Fibroblast of mammary gland (primary cell): Measurements from ENCODE around the gene PRKCZ.
A peak's percentile ranks its signal among the peaks of the same experiment; 100 is the strongest.

Source experiments
- DNase-seq: peaks from one replicate; pipeline ENCODE4 v3.0.0-alpha.2; 2010; ENCODE audit warnings: low read depth
- H3K4me3 ChIP-seq: 2 replicates; pipeline ENCODE4 v1.5.1; 2011; ENCODE audit warnings: low read depth, mild to moderate bottlenecking, low read length, moderate library complexity; ENCODE audit not compliant: control insufficient read depth
- TF ChIP-seq, protein P1 (sequence below): conservative IDR thresholded peaks from 2 replicates; pipeline ENCODE4 v1.5.1; 2011; ENCODE audit warnings: low read depth, low read length, inconsistent platforms; ENCODE audit not compliant: control insufficient read depth, insufficient read depth

Gene PRKCZ

DNA sequence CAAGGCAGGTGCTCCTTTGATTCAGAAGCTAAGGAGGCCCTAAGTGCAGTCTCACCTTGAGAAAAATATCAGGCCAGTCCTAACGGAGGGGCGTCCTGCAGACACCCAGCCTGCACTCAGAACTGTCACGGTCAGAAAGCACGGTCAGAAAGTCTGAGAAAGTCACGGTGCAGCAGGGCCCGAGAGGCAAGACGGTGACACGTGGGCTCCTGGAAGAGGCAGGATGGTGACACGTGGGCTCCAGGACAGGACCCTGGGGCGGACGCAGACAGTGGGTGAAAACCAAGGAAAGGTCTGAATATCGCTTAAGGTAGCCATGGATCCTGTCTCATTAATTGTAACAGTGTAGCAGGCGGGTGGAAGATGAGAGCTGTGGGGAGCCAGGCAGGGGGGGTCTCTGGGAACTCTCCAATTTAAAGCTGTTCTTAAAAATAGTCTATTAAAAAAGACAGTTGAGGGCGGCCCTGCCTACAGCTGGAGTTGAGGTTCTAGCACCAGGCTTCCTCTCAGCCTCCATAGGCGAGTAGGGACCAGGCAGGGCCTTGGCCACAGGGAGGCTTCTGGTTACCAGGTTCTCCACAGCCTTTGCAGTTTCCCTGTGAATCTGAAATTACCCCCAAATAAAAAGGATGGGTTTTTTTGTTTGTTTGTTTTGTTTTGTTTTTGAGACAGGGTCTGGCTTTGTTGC is 79.2 kb downstream of the PRKCZ start:
- no peak for DNase-seq

DNA sequence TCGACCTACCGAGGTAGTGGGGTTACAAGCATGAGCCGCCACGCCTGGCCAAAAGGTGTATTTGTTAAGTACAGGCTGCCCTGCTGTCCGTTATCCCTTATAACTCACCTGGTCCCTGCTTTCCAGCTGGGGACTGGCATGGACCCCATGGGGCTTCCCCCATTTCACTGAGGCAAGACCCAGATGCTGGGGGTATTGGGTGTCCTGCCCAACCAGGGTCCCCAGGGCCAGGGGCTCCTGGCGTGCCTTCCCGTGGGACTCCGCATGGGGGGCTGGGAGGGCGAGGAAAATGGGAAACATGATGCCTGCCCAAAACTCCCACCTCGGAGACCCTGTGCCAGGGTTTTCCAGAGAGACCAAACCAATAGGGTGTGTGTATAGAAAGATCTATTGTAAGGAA is 79.9 kb downstream of the PRKCZ start:
- H3K4me3 ChIP-seq: no peak overlapping the region
- no peak for DNase-seq
- TF ChIP-seq, protein P1, sequence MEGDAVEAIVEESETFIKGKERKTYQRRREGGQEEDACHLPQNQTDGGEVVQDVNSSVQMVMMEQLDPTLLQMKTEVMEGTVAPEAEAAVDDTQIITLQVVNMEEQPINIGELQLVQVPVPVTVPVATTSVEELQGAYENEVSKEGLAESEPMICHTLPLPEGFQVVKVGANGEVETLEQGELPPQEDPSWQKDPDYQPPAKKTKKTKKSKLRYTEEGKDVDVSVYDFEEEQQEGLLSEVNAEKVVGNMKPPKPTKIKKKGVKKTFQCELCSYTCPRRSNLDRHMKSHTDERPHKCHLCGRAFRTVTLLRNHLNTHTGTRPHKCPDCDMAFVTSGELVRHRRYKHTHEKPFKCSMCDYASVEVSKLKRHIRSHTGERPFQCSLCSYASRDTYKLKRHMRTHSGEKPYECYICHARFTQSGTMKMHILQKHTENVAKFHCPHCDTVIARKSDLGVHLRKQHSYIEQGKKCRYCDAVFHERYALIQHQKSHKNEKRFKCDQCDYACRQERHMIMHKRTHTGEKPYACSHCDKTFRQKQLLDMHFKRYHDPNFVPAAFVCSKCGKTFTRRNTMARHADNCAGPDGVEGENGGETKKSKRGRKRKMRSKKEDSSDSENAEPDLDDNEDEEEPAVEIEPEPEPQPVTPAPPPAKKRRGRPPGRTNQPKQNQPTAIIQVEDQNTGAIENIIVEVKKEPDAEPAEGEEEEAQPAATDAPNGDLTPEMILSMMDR: no peak

More for the DNA sequence above, 79.2 kb downstream of the PRKCZ start:
- TF ChIP-seq, protein P1: no peak
- H3K4me3 ChIP-seq: no peak overlapping the region

DNA sequence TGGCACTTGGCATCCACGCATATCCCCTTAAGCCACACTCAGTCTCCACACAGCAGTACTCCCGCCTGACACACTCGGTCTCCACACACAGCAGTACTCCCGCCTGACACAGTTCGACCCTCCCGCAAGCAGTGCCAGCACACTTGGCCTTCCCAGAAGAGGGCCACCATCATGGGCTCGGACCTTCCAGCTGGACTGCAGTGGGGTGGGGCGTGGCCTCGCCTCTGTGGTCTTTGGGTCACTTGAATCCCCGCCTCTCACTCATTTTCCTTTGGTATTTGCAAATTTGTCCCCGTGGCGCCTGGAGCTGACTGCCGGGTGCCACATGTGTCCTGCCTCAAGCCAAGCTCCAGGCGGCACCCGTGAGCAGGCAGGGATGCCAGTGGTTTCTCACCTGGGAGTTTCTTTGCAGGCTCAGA is 80.7 kb downstream of the PRKCZ start:
- H3K4me3 ChIP-seq: no peak overlapping the region
- TF ChIP-seq, protein P1: no peak
- no peak for DNase-seq

DNA sequence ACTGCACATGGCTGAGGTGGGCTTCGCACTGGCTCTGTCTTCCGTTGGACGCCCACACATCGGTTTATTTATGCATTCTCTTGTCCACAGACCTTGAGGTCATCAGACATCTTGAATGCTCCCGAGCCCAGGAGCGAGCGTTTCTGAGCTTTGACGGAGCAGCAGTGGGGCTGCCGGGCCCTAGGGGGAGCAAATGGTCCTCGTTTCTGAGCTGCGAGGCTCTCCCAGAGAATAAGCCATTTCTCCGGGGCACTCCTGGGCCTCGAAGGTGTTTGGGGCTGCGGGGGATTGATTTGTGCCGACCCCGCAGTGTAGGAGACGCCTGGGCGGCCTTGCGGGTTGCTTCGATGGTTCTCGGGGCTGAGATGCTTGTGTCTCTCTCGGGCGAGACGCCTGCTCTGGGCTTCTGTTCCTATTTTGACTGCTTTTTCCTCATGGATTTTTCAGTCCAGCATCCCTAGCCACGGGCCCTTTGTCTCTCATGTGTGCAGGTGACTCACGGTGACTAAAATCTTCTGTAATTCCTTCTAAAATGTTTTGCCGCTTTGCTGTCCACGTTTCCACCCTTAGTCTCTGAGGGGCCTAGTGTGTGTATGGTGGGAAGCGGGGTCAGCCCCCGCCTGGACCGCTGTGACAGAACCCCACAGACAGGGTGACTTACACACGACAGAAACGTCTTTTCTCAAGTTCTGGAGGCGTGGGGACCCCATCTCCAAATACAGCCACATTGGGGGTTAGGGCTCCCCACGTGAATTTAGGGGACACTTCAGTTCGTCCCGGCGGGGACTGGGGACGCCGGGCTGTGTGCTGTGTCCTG is 82.2 kb downstream of the PRKCZ start:
- TF ChIP-seq, protein P1: peak; percentile 47
- H3K4me3 ChIP-seq: peak overlapping the region; percentile 27
- DNase-seq: peak; percentile 86

DNA sequence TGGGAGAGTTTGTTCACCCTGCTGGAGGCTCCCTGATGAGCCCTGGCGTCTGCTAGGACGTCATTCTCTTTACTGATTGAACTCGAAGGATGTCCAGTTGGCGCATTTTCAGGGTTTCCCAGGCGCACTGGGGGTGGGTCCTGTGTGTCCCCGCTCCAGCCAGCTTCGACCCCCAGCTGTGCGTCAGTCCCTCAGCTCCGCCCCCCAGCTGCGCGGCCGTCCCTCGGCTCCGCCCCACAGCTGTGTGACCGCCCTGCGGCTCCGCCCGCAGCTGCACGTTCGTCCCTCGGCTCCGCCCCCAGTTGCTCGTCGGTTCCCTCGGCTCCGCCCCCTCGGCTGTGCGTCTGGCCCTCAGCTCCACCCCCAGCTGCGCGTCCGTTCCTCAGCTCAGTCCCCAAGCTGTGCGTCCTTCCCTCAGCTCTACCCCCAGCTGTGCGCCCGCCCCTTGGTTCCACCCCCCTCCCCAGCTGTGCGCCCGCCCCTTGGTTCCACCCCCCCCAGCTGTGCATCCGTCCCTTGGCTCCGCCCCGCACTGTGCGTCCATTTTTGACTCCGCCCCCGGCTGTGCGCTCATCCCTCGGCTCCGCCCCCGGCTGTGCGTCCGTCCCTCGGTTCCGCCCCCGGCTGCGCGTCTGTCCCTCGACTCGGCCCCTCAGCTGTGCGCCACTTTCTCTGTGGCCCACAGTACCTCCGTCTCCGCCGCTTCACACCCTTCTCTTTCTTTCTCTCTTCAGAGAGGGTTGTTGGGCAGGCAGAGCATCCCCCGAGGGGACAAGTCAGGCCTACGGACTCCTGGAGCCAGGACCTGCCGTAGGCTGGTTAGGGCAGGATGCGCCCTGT is 83.0 kb downstream of the PRKCZ start:
- TF ChIP-seq, protein P1: no peak
- DNase-seq: peak; percentile 98
- peak overlapping the region; percentile 43 for H3K4me3 ChIP-seq

DNA sequence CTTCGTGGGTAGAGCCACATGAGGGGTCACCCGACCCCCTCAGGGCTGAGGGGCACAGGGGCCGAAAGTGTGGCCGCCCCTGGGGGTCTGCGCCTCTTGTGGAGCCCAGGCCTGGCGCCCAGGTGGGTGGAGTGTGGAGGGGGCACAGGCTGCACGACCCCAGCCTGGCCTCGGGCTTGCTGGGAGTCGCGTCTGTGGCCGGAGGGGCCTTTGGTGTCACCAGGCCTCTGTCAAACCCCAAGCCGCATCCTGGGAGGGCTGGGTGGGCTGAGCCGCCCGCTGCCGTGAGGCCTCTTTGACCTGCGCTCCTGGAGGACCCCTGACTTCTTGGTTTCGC is 83.6 kb downstream of the PRKCZ start:
- H3K4me3 ChIP-seq: peak overlapping the region; percentile 43
- TF ChIP-seq, protein P1: no peak
- DNase-seq: no peak
